Frontal cortex (tissue), 4 donors: ENCODE results near the gene RAI1. TPM values are rescaled to one million over a fixed set of nuclear protein-coding genes. Genes with fewer than 3 reads are reported as not detected.
A peak's percentile ranks its signal among the peaks of the same experiment; 100 is the strongest.

Source experiments
- DNase-seq, 2 donors: peaks; one replicate each; pipeline ENCODE4 v3.0.0; 2012; ENCODE audit warnings: low spot score in 2 of 2
- FAIRE-seq: peaks from 2 replicates; lab custom pipeline; 2012; peaks lifted over from hg19 to GRCh38; lab: Jason Lieb, UNC
- total RNA-seq: library from RNA; depleted of rRNA; stranded (reverse); fragments of >200 nt; gene quantifications from one replicate; pipeline ENCODE4 v1.2.3, GENCODE V29; 2014
- donor health status: control.
- donor health status: control.
- donor health status: control.

RAI1 gene
- total RNA-seq, 1 donor from 2014 or later, result 16.7 TPM

GRCh38 chr17:17710728-17711541 is 29.7 kb downstream of the RAI1 start:
- no peak for FAIRE-seq
- DNase-seq, result no peak

DNA sequence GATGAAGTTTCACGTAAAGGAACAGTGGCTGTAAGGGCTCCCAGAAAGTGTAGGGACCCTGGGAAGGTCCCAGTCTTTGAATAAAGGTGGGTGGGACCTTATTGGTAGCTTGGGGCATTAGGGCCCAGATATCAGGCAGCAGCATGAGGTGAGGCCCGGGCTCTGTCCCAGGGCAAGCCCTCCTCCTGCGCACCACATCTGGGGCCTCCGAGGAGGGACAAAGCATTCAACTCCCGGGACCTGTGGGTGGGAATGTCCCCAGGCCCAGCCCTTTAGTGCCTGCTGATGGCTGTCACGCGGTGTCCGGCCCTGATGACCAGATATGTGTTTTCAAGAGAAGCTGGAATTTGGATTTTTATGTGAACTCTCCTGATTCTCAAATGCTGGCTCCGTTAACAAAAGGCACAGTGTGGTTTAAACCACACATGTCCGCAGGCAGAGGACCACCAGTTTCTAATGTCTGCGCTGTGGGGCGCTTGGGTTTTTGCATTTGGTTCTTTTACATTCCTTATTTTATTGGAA is 30.4 kb downstream of the RAI1 start:
- DNase-seq (no peak), FAIRE-seq (no peak)

DNA sequence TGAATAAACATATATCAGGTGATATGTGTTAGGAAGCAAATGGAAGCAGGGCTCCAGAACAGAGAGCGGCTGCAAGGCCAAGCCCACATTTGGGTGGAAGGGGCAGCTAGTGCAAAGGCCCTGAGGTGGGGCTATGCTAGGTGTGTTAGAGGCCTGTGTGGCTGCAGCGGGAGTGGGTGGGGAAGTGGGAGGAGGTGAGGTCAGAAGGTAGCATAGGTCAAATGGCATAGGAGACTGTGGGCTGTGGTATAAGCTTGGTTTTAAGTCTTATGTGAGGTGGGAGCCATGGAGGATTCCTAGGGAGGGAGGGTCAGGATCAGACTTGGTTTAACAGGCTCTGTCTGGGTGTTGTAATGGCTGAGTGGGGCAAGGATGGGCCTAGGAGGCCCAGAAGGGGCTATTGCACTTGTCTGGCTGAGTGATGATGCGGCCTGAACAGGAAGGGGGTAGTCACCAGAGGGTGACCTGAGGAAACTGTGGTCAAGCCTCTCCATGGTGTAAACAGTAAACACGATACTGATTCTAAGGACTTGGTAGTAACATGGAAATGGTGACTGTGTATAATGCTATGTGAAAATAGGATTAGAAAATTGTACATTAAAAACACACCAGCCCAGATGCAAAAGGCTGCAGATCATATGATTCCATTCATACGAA is 31.1 kb downstream of the RAI1 start:
- no peak for FAIRE-seq

GRCh38 chr17:17713839-17714238 is 32.6 kb downstream of the RAI1 start:
- DNase-seq (no peak), FAIRE-seq (no peak)

More for the DNA sequence above, 31.1 kb downstream of the RAI1 start:
- DNase-seq, result no peak

- DNase-seq (no peak), FAIRE-seq (no peak)
Observed at GRCh38 chr17:17714261-17714866, 33.1 kb downstream of the RAI1 start.

DNA sequence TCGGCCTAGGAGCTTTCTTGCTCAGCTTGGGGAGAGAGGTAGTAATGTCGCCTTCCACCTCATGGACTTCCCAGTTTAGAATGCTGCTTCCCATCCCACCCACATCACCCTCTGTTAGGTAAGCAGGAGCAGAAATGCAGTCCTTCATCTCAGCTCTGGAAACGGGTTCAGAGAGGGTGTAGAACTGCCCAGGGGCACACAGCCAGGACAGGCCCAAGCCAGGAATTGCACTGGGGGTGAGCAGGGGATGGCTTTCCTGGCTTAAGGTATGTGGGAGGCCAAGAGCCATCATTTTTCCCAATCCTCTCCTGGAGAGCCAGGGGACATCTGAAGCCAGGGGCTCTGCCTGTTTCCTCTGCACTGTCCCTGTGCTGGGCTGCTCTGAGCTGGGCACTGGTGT is 33.6 kb downstream of the RAI1 start:
- FAIRE-seq (no peak), DNase-seq (no peak)

- FAIRE-seq (no peak), DNase-seq (no peak)
Observed at GRCh38 chr17:17716837-17717523, 35.7 kb downstream of the RAI1 start.

- FAIRE-seq, result no peak
- DNase-seq, result no peak
Observed at GRCh38 chr17:17718251-17718650, 37.0 kb downstream of the RAI1 start.

- FAIRE-seq (no peak), DNase-seq (no peak)
Observed at GRCh38 chr17:17719199-17719940, 38.1 kb downstream of the RAI1 start.

DNA sequence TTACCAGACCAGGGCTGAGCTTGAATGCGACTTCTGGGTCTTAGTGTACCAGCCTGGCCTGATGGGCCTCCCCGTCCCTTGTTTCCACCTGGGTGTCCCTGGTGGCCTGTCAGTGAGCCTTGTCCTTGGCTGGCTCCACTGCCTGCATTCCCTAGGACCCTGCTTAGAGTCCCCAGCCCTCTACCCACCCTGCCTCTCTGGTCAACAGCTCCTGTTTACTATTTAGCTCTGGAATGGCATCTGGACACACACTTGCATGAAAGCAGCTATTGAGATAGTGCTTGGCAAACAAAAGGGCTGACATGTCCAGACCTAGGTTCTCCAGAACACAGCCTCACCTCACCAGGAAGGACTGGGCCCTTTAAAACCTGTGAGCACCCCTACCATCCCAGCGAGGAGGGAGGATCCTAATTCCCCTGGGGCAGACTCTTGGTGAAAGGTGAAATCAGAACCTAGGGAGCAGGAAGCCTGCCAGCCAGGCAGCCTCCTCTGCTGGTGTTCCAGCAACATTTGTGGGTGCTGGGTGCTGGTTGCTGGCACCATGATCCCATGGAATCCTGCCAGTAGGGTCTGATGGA is 38.8 kb downstream of the RAI1 start:
- no peak for DNase-seq
- FAIRE-seq, result no peak

- no peak for FAIRE-seq
- no peak for DNase-seq
Observed at GRCh38 chr17:17721140-17721668, 39.9 kb downstream of the RAI1 start.

DNA sequence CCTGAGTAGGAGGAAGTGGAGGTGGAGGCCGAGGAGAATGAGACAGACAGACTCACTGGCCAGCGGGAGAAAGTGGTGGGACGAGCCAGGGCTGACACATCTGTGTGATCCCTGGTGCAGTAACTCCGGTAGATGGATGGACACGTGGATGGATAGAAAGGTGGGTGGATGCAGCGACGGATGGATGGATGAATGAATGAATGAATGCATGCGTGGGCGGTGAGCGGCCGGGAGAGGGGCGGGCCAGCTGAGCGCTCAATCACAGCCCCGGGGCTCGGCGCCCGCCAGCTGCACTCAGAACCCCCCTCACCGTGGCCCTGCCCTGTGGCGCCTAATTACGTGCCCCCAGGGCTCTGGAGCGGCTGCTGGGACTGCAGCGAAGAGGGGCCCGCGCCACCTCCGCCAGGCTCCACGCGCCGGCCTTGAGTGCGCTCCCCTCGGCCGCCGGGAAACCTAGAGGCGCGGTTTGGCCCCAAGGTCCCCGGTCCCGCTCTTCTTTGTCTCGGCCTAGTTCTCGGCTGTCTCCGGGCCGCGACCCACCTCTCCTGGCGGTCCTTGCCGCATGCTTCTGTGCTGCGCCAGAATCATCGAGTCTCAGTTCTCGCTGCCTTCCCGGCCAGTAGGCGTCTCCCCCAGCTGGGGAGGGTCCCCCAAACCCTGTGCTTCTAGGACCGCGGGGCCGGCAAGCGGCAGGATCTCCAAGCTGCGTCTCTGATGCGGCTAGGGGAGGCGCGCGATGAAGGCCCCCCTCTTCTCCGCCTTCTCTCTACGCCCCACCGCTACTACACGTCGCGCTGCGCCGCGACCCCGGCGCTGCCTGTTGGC is 41.0 kb downstream of the RAI1 start:
- FAIRE-seq (no peak), DNase-seq (no peak)

- FAIRE-seq, result no peak
- no peak for DNase-seq
Observed at GRCh38 chr17:17722906-17723353, 41.7 kb downstream of the RAI1 start.

DNA sequence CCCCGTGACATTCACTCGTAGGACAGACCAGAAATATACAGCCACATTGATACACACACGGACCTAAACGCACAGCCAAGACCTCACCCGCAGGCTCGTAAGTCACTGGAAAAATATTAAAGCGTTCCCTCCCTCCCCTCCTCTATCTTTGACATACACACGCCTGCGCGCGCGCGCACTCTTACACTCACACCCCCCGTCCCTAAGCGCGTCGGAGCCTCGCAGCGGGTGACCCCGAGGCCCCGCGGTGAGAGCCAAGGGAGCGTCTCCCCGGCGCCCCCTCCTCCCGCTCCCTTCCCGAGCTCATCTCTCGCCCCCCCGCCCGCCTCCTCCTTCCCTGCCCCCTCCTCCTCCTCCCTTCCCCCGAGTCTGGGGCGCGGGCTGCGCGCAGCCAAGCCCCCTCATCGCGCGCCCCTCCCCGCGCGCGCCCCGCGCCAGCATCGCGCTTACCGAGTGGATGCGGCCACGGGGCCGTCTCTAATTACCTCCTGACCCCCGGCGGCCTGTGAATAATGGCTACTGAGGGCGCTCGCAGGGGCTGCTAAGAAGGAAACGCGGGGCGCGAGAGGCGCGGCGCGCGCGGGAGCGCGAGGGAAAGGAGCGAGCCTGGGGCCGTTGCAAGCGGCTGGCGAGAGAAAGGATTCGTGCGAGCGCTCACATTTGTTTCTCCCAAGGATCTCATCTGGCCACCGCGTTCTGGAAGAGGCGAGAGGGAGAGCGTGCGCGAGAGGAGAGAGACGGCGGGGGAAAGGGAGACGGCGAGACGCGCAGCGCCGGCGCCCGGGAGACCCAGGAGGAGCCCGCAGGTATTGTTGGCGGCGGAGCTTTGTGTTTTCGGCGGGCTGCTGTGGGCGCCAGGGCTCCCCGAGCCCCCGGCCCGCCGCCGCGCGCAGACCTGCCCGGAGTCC is 42.4 kb downstream of the RAI1 start:
- DNase-seq, result peak in 1 of 2 donors; percentile 70
- FAIRE-seq, result no peak

- FAIRE-seq (no peak), DNase-seq (peak in 1 of 2 donors; percentile 71)
Observed at GRCh38 chr17:17724307-17725010, 43.2 kb downstream of the RAI1 start.

DNA sequence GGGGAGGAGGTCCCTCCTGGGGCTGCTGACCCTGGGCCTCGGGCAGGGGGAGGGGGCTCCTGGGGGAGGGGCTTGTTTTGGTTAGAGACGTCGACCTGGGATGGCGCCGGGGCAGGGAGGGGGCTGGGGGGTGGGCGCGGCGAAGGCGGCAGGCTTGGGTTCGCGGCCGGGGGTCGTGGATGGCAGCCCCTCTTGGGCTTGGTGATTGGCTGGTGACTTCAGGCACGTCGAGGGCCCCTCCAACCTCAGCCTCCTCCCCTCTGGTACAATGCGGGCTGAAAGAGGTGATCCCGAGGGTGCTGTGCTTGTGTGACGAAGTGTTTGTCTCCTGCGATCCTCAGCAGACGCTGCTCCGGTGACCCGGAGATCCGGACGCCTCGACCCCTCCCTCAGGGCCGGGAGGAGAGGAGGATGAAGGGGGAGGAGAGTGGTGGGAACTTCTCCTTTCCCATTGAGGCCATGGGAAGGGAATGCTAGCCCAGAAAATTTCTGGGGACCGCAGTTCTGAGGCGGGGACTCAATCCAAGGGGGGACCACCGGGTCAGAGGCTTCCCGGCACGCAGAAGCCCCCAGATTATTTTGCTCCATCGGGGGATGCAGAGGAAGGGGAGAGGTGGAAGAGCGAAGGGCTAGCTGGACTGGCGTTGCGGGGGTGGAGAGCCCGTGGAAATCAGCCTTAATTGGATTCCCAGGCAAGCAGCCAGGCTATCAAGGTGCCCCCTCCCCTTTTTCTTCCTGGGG is 43.9 kb downstream of the RAI1 start:
- no peak for DNase-seq
- FAIRE-seq, result no peak
